NB4 (cell line): ENCODE measurements around the gene FCMR.

ENCODE experiments used
- POLR2A ChIP-seq: IDR thresholded peaks from 2 replicates; pipeline ENCODE4 v1.6.1; 2011; ENCODE audit warnings: mild to moderate bottlenecking; ENCODE audit not compliant: insufficient read length; ENCODE audit errors: extremely low read depth
- TF ChIP-seq, protein P1 (sequence below): IDR thresholded peaks from one replicate; pipeline ENCODE4 v1.5.1; 2012; ENCODE audit warnings: low read depth, low read length
- TF ChIP-seq, protein P2 (sequence below): IDR thresholded peaks from 2 replicates; pipeline ENCODE4 v1.6.1; 2011; ENCODE audit warnings: low read depth, low read length

DNA sequence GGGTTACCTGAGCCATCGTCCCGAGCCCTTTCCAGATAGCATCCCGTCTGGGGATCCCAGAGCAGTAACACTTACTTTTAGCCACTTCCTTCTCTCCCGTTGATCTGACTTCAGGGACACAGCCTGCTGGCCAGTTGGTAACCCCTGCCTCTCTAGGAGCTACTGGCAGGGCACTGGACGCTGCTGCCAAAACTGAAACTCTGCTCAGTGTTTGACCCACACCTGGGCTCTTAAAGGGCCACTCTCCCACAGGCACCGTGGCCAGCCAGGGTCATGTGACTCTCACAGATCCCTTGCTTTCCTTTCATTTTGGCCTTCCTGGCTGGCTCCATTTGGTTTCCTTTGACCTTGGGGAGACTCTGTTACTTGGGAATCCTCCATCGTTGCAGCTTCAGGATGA, 24.5 kb upstream of the FCMR start, which contains the start of gene PIGR:
- TF ChIP-seq, protein P1, sequence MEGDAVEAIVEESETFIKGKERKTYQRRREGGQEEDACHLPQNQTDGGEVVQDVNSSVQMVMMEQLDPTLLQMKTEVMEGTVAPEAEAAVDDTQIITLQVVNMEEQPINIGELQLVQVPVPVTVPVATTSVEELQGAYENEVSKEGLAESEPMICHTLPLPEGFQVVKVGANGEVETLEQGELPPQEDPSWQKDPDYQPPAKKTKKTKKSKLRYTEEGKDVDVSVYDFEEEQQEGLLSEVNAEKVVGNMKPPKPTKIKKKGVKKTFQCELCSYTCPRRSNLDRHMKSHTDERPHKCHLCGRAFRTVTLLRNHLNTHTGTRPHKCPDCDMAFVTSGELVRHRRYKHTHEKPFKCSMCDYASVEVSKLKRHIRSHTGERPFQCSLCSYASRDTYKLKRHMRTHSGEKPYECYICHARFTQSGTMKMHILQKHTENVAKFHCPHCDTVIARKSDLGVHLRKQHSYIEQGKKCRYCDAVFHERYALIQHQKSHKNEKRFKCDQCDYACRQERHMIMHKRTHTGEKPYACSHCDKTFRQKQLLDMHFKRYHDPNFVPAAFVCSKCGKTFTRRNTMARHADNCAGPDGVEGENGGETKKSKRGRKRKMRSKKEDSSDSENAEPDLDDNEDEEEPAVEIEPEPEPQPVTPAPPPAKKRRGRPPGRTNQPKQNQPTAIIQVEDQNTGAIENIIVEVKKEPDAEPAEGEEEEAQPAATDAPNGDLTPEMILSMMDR = no peak
- no peak for TF ChIP-seq POLR2A
- TF ChIP-seq, protein P2, sequence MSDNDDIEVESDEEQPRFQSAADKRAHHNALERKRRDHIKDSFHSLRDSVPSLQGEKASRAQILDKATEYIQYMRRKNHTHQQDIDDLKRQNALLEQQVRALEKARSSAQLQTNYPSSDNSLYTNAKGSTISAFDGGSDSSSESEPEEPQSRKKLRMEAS = no peak
